Mucosa of descending colon (tissue), 3 donors: ENCODE data around the gene RAP1GAP. TPM values are rescaled to one million over a fixed set of nuclear protein-coding genes. Genes with fewer than 3 reads are reported as not detected.

Experiments
- ATAC-seq: fragments of 200-7000 bp; cut with Tn5 transposase; one replicate; pipeline ENCODE4 v1.9.1; 2020; ENCODE audit warnings: mild to moderate bottlenecking, moderate library complexity
- DNase-seq, 3 donors: peaks; one replicate each; pipeline ENCODE4 v3.0.0-alpha.2; 2020
- H3K36me3 ChIP-seq: fragments of 200-600 bp; one replicate; pipeline ENCODE4 v1.8.0; 2021; ENCODE audit warnings: low read depth, mild to moderate bottlenecking
- H3K4me1 ChIP-seq: fragments of 200-600 bp; one replicate; pipeline ENCODE4 v1.8.0; 2021; ENCODE audit warnings: low read depth, mild to moderate bottlenecking
- H3K4me3 ChIP-seq: fragments of 200-600 bp; one replicate; pipeline ENCODE4 v1.8.0; 2021; ENCODE audit warnings: mild to moderate bottlenecking
- H3K9me3 ChIP-seq: fragments of 200-600 bp; one replicate; pipeline ENCODE4 v1.8.0; 2021; ENCODE audit warnings: mild to moderate bottlenecking
- CTCF ChIP-seq: fragments of 200-600 bp; IDR thresholded peaks from one replicate; pipeline ENCODE4 v1.8.0; 2022; ENCODE audit warnings: antibody characterized with exemption, mild to moderate bottlenecking
- intact Hi-C, 2 donors: fragments of 100-400 bp; cut with DNase I in 1 of 2; cut with micrococcal nuclease in 1 of 2; formaldehyde crosslinking; loops; one replicate each; pipeline versions ENCODE4 v1.11.0 to v1.11.1; 2022; cut with DNase I, micrococcal nuclease
- total RNA-seq, 3 donors: library from RNA; stranded (reverse); fragmentation: NEBNext Ultra II Directional in 2 of 3; extraction: Animal tissue kit (Norgen Biotek cat#: 25700) in 2 of 3; gene quantifications; one replicate each; pipeline versions ENCODE4 v1.2.1 to v1.2.4, GENCODE V29; 2021 to 2023
- donor health status: DM: no; HTN: no; CAD: no; lungs with moderate emphysema.
- donor health status: DM: no; HTN: no; CAD: no.
- donor health status: DM: no; HTN: yes; CAD: no.

RAP1GAP gene
- total RNA-seq, 3 donors from 2014 or later, result 15.7 to 59.6 (median 43.0) TPM

- Histone ChIP-seq H3K4me3 (no peak overlapping the region), H3K9me3 (no peaks in the 10 kb centered on the region), H3K4me1 (no peaks in the 10 kb centered on the region), H3K36me3 (no peaks in the 10 kb centered on the region)
- TF ChIP-seq CTCF, result no peak
- DNase-seq (no peak), ATAC-seq (no peak)
- intact Hi-C loops, result no loop called here
Measured at GRCh38 chr1:21700094-21700493, 30.9 kb upstream of the RAP1GAP start.

GRCh38 chr1:21696931-21697330, 27.8 kb upstream of the RAP1GAP start:
- no peak for ATAC-seq
- Histone ChIP-seq H3K9me3 (no peaks in the 10 kb centered on the region), H3K4me3 (no peak overlapping the region), H3K36me3 (peaks cover 4% of the 10 kb centered on the region), H3K4me1 (no peaks in the 10 kb centered on the region)
- TF ChIP-seq CTCF, result no peak
- no peak for DNase-seq
- intact Hi-C loops, result no loop called here

- Histone ChIP-seq H3K36me3 (peaks cover 4% of the 10 kb centered on the region), H3K9me3 (no peaks in the 10 kb centered on the region), H3K4me3 (no peak overlapping the region), H3K4me1 (no peaks in the 10 kb centered on the region)
- TF ChIP-seq CTCF, result no peak
- ATAC-seq (no peak), DNase-seq (no peak)
- intact Hi-C loops, result no loop called here
Measured at GRCh38 chr1:21693732-21694131, 24.6 kb upstream of the RAP1GAP start.

- peaks cover 4% of the 10 kb centered on the region for H3K36me3 ChIP-seq
- ATAC-seq, result no peak
- no peaks in the 10 kb centered on the region for H3K4me1 ChIP-seq
- TF ChIP-seq CTCF, result no peak
- no peaks in the 10 kb centered on the region for H3K9me3 ChIP-seq
- intact Hi-C loops, result no loop called here
- H3K4me3 ChIP-seq, result no peak overlapping the region
- no peak for DNase-seq
Measured at GRCh38 chr1:21691739-21692138, 22.6 kb upstream of the RAP1GAP start.

GRCh38 chr1:21689661-21690372, 20.7 kb upstream of the RAP1GAP start:
- intact Hi-C loops, result no loop called here
- no peak for DNase-seq
- H3K4me3 ChIP-seq, result no peak overlapping the region
- peaks cover 4% of the 10 kb centered on the region for H3K36me3 ChIP-seq
- no peak for TF ChIP-seq CTCF
- H3K4me1 ChIP-seq, result no peaks in the 10 kb centered on the region
- no peaks in the 10 kb centered on the region for H3K9me3 ChIP-seq
- ATAC-seq, result no peak
